Vagina (tissue), 2 donors: ENCODE measurements around the gene ARHGEF40.
"Not testable (repeated sequence)": the region's sequence is repeated elsewhere in the genome, so short reads cannot be mapped to it uniquely, and the experiment has no call there.

Source experiments
- CTCF ChIP-seq, 3 experiments: fragments of 450-650 bp in 2 of 3; fragments of 200-600 bp in 1 of 3; sonication (generic) in 1 of 3; IDR thresholded peaks; one replicate each; pipeline ENCODE4 v1.5.1; 2017 to 2019; ENCODE audit warnings: antibody characterized with exemption in 3 of 3, mild to moderate bottlenecking in 2 of 3, moderate library complexity in 2 of 3
- POLR2A ChIP-seq, 2 donors: fragments of 450-650 bp; IDR thresholded peaks; one replicate each; pipeline ENCODE4 v1.6.1; 2017; ENCODE audit warnings: antibody characterized with exemption in 2 of 2, mild to moderate bottlenecking in 2 of 2, moderate library complexity in 2 of 2
- POLR2AphosphoS5 ChIP-seq, 2 donors: sonication (generic); formaldehyde crosslinking; IDR thresholded peaks; one replicate each; pipeline ENCODE4 v1.9.0; 2017; ENCODE audit warnings: antibody characterized with exemption in 2 of 2, mild to moderate bottlenecking in 2 of 2, low read depth in 1 of 2; ENCODE audit not compliant: insufficient read depth in 1 of 2

- not testable (repeated sequence) for TF ChIP-seq CTCF (IDR thresholded peaks at IDR 0.05); POLR2A (IDR thresholded peaks at IDR 0.05); POLR2AphosphoS5 (IDR thresholded peaks at IDR 0.05; ENCODE audit: insufficient read depth in 1 of 2, low read depth in 1 of 2)
These were observed 29.2 kb upstream of the ARHGEF40 start for GRCh38 chr14:21040941-21041340.
